Measurements from ENCODE around the gene CAMTA1.

CAMTA1 gene

GRCh38 chr1:7050751-7051665 is 265.8 kb downstream of the CAMTA1 start:
- DNase-seq, result no peak

- no peak for DNase-seq
Measured at GRCh38 chr1:7052701-7053100, 267.4 kb downstream of the CAMTA1 start.

GRCh38 chr1:7060745-7061144 is 275.5 kb downstream of the CAMTA1 start:
- no peak for DNase-seq

GRCh38 chr1:7062346-7063061 is 277.2 kb downstream of the CAMTA1 start:
- DNase-seq, result no peak

GRCh38 chr1:7063981-7064380 is 278.7 kb downstream of the CAMTA1 start:
- no peak for DNase-seq

- no peak for DNase-seq
Measured at GRCh38 chr1:7068552-7068951, 283.3 kb downstream of the CAMTA1 start.

- DNase-seq, result no peak
Measured at GRCh38 chr1:7069931-7070330, 284.7 kb downstream of the CAMTA1 start.

GRCh38 chr1:7070389-7071029 is 285.3 kb downstream of the CAMTA1 start:
- DNase-seq, result peak; percentile 17

GRCh38 chr1:7076117-7076516 is 290.9 kb downstream of the CAMTA1 start:
- no peak for DNase-seq

- DNase-seq, result no peak
Measured at GRCh38 chr1:7076572-7076971, 291.3 kb downstream of the CAMTA1 start.

GRCh38 chr1:7077136-7077535 is 291.9 kb downstream of the CAMTA1 start:
- DNase-seq, result no peak

GRCh38 chr1:7077970-7078369 is 292.7 kb downstream of the CAMTA1 start:
- DNase-seq, result no peak

GRCh38 chr1:7079637-7080036 is 294.4 kb downstream of the CAMTA1 start:
- no peak for DNase-seq

- DNase-seq, result no peak
Measured at GRCh38 chr1:7084232-7084894, 299.1 kb downstream of the CAMTA1 start.

- no peak for DNase-seq
Measured at GRCh38 chr1:7085521-7085920, 300.3 kb downstream of the CAMTA1 start.

GRCh38 chr1:7086106-7086505 is 300.9 kb downstream of the CAMTA1 start:
- no peak for DNase-seq

GRCh38 chr1:7087888-7088287 is 302.6 kb downstream of the CAMTA1 start:
- no peak for DNase-seq

GRCh38 chr1:7089497-7089896 is 304.2 kb downstream of the CAMTA1 start:
- DNase-seq, result no peak

GRCh38 chr1:7093297-7093696 is 308.0 kb downstream of the CAMTA1 start:
- no peak for DNase-seq

- DNase-seq, result no peak
Measured at GRCh38 chr1:7094086-7094485, 308.8 kb downstream of the CAMTA1 start.

GRCh38 chr1:7094509-7094908 is 309.3 kb downstream of the CAMTA1 start:
- no peak for DNase-seq

- no peak for DNase-seq
Measured at GRCh38 chr1:7095343-7095964, 310.2 kb downstream of the CAMTA1 start.

Data from SHP77 treated with DMSO at 0.1 percent for 48 hours (cell line).